C4-2B (cell line): ENCODE results near the gene NFATC3.

Experiments used
- ZFX ChIP-seq: fragments of 450-650 bp; IDR thresholded peaks from 2 replicates; pipeline ENCODE4 v1.6.1; 2017
- TF ChIP-seq, protein P1 (sequence below): fragments of 450-650 bp; conservative IDR thresholded peaks from 2 replicates; pipeline ENCODE4 v1.5.1; 2017; ENCODE audit warnings: mild to moderate bottlenecking

DNA sequence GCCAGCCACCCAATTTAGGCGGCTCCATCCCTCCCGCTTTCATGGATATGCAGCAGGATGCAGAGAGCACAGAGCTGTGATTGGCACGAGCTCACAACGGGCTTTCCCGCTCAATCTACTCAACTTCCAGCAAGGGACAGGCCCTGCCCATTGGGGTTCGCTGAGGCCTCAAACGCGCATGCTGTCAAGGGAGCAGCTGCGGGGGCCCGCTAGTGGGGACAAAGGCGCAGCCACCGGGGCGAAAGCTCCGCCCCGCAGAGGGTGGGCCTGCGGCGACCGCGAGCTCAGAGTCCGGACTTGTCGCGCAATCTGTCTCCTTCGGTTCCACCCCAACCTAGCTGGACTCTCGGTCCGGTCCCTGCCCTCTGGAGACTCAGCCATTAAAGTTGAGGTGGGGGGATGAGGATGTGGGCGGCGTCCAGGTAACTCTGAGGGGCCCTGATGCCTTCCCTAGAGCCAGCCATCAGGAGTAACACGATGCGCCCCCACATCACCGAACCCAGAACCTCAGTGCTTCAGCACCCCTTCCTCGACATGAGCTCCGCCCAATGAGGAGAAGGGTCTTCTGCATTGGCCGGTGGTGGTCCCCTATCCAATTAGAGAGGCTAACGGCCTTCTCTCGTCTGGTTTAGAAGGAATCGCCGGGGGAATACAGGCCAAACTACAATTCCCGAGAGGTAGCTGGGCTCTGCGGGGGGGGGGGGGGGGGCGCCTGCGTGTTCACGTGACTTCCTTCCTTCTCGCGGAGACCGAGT is 489 bp upstream of the NFATC3 start:
- TF ChIP-seq, protein P1, sequence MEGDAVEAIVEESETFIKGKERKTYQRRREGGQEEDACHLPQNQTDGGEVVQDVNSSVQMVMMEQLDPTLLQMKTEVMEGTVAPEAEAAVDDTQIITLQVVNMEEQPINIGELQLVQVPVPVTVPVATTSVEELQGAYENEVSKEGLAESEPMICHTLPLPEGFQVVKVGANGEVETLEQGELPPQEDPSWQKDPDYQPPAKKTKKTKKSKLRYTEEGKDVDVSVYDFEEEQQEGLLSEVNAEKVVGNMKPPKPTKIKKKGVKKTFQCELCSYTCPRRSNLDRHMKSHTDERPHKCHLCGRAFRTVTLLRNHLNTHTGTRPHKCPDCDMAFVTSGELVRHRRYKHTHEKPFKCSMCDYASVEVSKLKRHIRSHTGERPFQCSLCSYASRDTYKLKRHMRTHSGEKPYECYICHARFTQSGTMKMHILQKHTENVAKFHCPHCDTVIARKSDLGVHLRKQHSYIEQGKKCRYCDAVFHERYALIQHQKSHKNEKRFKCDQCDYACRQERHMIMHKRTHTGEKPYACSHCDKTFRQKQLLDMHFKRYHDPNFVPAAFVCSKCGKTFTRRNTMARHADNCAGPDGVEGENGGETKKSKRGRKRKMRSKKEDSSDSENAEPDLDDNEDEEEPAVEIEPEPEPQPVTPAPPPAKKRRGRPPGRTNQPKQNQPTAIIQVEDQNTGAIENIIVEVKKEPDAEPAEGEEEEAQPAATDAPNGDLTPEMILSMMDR = no peak
- TF ChIP-seq ZFX = no peak
